Sigmoid colon (tissue), 7 donors: ENCODE results near the gene OTOGL. TPM values are rescaled to one million over a fixed set of nuclear protein-coding genes. Genes with fewer than 3 reads are reported as not detected.

Source experiments
- DNase-seq: peaks from one replicate; pipeline ENCODE4 v3.0.0-alpha.2; 2019
- H3K27ac ChIP-seq, 4 donors: fragments of 200-600 bp; sonication (generic); one replicate each; pipeline ENCODE4 v1.5.1; 2016 to 2019; ENCODE audit warnings: mild to moderate bottlenecking in 1 of 4
- H3K27me3 ChIP-seq, 3 donors: fragments of 200-600 bp; sonication (generic); one replicate each; pipeline ENCODE4 v1.5.1; 2019; ENCODE audit warnings: mild to moderate bottlenecking in 1 of 3
- H3K36me3 ChIP-seq, 4 donors: fragments of 200-600 bp; sonication (generic); one replicate each; pipeline ENCODE4 v1.5.1; 2016 to 2019
- H3K4me1 ChIP-seq, 4 donors: fragments of 200-600 bp; sonication (generic); one replicate each; pipeline ENCODE4 v1.5.1; 2017 to 2019
- H3K4me3 ChIP-seq, 4 donors: fragments of 200-600 bp; sonication (generic); one replicate each; pipeline ENCODE4 v1.5.1; 2017 to 2019; ENCODE audit warnings: mild to moderate bottlenecking in 2 of 4, moderate library complexity in 1 of 4
- H3K9me3 ChIP-seq, 4 donors: fragments of 200-600 bp in 3 of 4; sonication (generic) in 3 of 4; one replicate each; pipeline versions ENCODE4 v1.5.1 to v1.6.1; 2013 to 2019
- EP300 ChIP-seq, 4 donors: sonication (generic); formaldehyde crosslinking; IDR thresholded peaks; one replicate each; pipeline ENCODE4 v1.6.1; 2017; ENCODE audit warnings: antibody characterized with exemption in 4 of 4
- POLR2A ChIP-seq, 2 donors: fragments of 450-650 bp; IDR thresholded peaks; one replicate each; pipeline ENCODE4 v1.6.1; 2016; ENCODE audit warnings: antibody characterized with exemption in 2 of 2, mild to moderate bottlenecking in 2 of 2, moderate library complexity in 2 of 2
- POLR2AphosphoS5 ChIP-seq, 4 donors: sonication (generic); formaldehyde crosslinking; IDR thresholded peaks; one replicate each; pipeline ENCODE4 v1.6.1; 2017; ENCODE audit warnings: antibody characterized with exemption in 4 of 4
- WGBS, 2 donors: extraction: QIAGEN DNeasy Blood & Tissue Kit; methylation state at CpG; one replicate each; pipeline ENCODE4 v1.1.7; 2013; 5-methylcytosine and 5-hydroxymethylcytosine counted together
- intact Hi-C: fragments of 100-400 bp; cut with DNase I; formaldehyde crosslinking; loops from one replicate; pipeline ENCODE4 v1.15.1; 2023
- polyA plus RNA-seq, 3 donors: library from polyadenylated mRNA; stranded (reverse); fragments of 200-250 nt; gene quantifications; one replicate each; pipeline ENCODE4 v1.2.3, GENCODE V29; 2013
- total RNA-seq, 4 donors: library from RNA; depleted of rRNA; stranded (reverse); fragments of >200 nt; gene quantifications; one replicate each; pipeline ENCODE4 v1.1.0, GENCODE V29; 2016
- TF ChIP-seq, protein P1 (sequence below), 4 experiments: fragments of 450-650 bp in 3 of 4; fragments of 200-600 bp in 1 of 4; IDR thresholded peaks; one replicate each; pipeline ENCODE4 v1.5.1; 2016 to 2019; ENCODE audit warnings: antibody characterized with exemption in 4 of 4, mild to moderate bottlenecking in 3 of 4, moderate library complexity in 2 of 4
- donor health status: healthy with polysubstance abuse.
- donor health status: Bipolar disorder and iron deficiency.
- donor health status: healthy.

Gene OTOGL
- total and polyA plus RNA-seq, 7 donors: 0.07 to 4.7 (median 0.81) TPM; not detected in 2

GRCh38 chr12:80195737-80196136 lies 96.4 kb downstream of the OTOGL start:
- Histone ChIP-seq H3K27ac (no peak overlapping the region), H3K4me1 (peaks cover 0 to 7% (median 0%) of the 10 kb centered on the region in 4 donors), H3K4me3 (no peak overlapping the region), H3K27me3 (no peaks in the 10 kb centered on the region), H3K9me3 (no peaks in the 10 kb centered on the region), H3K36me3 (no peaks in the 10 kb centered on the region)
- intact Hi-C loops: loop anchor here (5.0 kb wide), 1 partner anchor 72 kb away; no protein-coding TSS in a partner anchor
- no peak for DNase-seq
- no peak for TF ChIP-seq POLR2A (IDR thresholded peaks at IDR 0.05)
- TF ChIP-seq EP300 (IDR thresholded peaks at IDR 0.05): no peak
- TF ChIP-seq, protein P1, sequence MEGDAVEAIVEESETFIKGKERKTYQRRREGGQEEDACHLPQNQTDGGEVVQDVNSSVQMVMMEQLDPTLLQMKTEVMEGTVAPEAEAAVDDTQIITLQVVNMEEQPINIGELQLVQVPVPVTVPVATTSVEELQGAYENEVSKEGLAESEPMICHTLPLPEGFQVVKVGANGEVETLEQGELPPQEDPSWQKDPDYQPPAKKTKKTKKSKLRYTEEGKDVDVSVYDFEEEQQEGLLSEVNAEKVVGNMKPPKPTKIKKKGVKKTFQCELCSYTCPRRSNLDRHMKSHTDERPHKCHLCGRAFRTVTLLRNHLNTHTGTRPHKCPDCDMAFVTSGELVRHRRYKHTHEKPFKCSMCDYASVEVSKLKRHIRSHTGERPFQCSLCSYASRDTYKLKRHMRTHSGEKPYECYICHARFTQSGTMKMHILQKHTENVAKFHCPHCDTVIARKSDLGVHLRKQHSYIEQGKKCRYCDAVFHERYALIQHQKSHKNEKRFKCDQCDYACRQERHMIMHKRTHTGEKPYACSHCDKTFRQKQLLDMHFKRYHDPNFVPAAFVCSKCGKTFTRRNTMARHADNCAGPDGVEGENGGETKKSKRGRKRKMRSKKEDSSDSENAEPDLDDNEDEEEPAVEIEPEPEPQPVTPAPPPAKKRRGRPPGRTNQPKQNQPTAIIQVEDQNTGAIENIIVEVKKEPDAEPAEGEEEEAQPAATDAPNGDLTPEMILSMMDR (IDR thresholded peaks at IDR 0.05): no peak
- no peak for TF ChIP-seq POLR2AphosphoS5 (IDR thresholded peaks at IDR 0.05)
- WGBS, 2 donors: 71 to 72% methylated on average over 2 of the region's 2 CpGs

DNA sequence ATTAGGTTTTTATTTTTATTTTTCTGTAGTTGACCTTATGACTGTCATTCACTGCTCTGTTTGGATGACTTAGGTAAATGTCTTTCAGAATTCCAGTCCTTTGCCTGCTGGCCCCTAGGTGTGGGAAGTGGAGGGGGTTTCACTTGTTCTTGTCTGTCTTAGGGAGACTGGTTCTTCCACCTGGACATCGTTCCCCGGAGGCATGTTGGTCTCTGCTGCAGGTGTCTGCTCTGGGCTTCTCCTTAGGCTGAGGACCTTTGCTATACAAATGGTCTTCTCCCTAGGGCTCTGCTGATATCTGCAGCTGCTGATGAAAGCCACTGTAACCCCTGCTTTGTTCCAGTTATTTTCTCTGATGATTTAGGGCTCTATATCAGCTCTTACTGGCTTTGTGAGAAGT lies 97.1 kb downstream of the OTOGL start:
- Histone ChIP-seq H3K27ac (no peak overlapping the region), H3K9me3 (no peaks in the 10 kb centered on the region), H3K4me1 (peaks cover 0 to 7% (median 0%) of the 10 kb centered on the region in 4 donors), H3K36me3 (no peaks in the 10 kb centered on the region), H3K4me3 (no peak overlapping the region), H3K27me3 (no peaks in the 10 kb centered on the region)
- 84 to 88% methylated on average over 2 of the region's 2 CpGs for WGBS, 2 donors
- intact Hi-C loops: loop anchor here (5.0 kb wide), 1 partner anchor 71 kb away; no protein-coding TSS in a partner anchor
- TF ChIP-seq POLR2A (IDR thresholded peaks at IDR 0.05): no peak
- TF ChIP-seq, protein P1 (IDR thresholded peaks at IDR 0.05): no peak
- TF ChIP-seq EP300 (IDR thresholded peaks at IDR 0.05): no peak
- no peak for TF ChIP-seq POLR2AphosphoS5 (IDR thresholded peaks at IDR 0.05)
- DNase-seq: no peak

DNA sequence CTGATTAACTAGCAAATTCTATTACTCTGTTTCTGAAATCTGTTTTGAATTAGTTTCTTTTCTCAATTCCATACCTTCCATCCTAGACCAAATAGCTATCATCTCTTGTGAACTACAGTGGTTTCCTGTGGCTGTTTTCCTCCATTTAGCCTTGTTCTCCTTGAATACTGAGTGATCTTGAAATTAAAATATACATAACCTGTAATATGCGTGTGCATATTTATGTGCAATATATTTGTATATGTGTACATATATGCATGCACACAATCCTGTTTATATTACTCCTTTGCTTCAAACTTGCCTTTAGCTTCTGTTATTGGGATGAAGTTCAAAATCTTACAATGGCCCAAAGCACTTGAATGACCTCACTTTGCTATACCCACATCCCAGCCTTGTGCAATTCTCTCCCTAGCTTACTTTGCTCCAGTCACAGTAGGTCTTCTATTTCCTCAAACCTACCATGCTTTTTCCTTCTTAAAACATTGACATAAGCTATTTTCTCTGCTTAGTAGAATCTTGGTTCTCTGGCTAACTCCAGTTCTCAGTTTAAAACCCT lies 99.5 kb downstream of the OTOGL start:
- no peak for TF ChIP-seq POLR2A (IDR thresholded peaks at IDR 0.05)
- TF ChIP-seq, protein P1 (IDR thresholded peaks at IDR 0.05): no peak
- no peak for TF ChIP-seq POLR2AphosphoS5 (IDR thresholded peaks at IDR 0.05)
- TF ChIP-seq EP300 (IDR thresholded peaks at IDR 0.05): no peak
- no peaks in the 10 kb centered on the region for H3K27me3 ChIP-seq
- H3K27ac ChIP-seq: no peak overlapping the region
- H3K4me1 ChIP-seq: peaks cover 0 to 7% (median 0%) of the 10 kb centered on the region in 4 donors
- no peak overlapping the region for H3K4me3 ChIP-seq
- intact Hi-C loops: loop anchor here (5.0 kb wide), 1 partner anchor 68 kb away; no protein-coding TSS in a partner anchor
- H3K9me3 ChIP-seq: no peaks in the 10 kb centered on the region
- no peak for DNase-seq
- no peaks in the 10 kb centered on the region for H3K36me3 ChIP-seq
- WGBS, 2 donors: 93 to 95% methylated on average over 1 of the region's 1 CpG

DNA sequence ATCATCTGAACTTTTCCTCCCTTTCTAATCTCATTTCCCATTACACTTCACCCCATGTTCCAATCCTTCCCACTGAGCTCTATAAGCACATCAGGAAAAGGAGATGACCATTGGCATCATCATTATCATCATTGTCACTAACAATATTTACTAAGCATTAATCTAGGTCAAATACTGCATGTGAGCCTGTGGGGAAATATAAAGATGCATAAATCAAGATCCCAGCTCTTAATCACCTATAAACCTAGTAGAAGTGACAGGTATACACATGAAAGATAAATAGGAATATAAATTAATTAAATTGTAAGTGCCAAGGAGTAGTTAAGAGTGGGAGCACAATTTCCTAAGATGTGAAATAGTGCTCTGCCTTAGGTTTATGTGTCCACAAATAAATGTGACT lies 100.6 kb downstream of the OTOGL start:
- intact Hi-C loops: loop anchor here (5.0 to 10.0 kb wide), 2 partner anchors 67 to 645 kb away; no protein-coding TSS in a partner anchor
- no peak overlapping the region for H3K27ac ChIP-seq
- H3K4me3 ChIP-seq: no peak overlapping the region

More for the DNA sequence above, 100.6 kb downstream of the OTOGL start:
- TF ChIP-seq POLR2AphosphoS5 (IDR thresholded peaks at IDR 0.05) (no peak), POLR2A (IDR thresholded peaks at IDR 0.05) (no peak), EP300 (IDR thresholded peaks at IDR 0.05) (no peak)
- TF ChIP-seq, protein P1 (IDR thresholded peaks at IDR 0.05): no peak
- DNase-seq: no peak
- Histone ChIP-seq H3K36me3 (no peaks in the 10 kb centered on the region), H3K27me3 (no peaks in the 10 kb centered on the region), H3K9me3 (no peaks in the 10 kb centered on the region), H3K4me1 (peaks cover 0 to 6% (median 0%) of the 10 kb centered on the region in 4 donors)
